GM12878 (cell line): ENCODE measurements around the gene CTXND2.

Source experiments
- IRF3 ChIP-seq: fragments of 450-650 bp; IDR thresholded peaks from 2 replicates; pipeline ENCODE4 v1.6.1; 2014; ENCODE audit warnings: mild to moderate bottlenecking
- TF ChIP-seq, protein P1 (sequence below): IDR thresholded peaks from 2 replicates; pipeline ENCODE4 v1.6.1; 2012; ENCODE audit warnings: low read depth, low read length, improper control_type of control experiment

- TF ChIP-seq IRF3, result no peak
- TF ChIP-seq, protein P1, sequence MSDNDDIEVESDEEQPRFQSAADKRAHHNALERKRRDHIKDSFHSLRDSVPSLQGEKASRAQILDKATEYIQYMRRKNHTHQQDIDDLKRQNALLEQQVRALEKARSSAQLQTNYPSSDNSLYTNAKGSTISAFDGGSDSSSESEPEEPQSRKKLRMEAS, result no peak
These were observed 22.7 kb downstream of the CTXND2 start for GRCh38 chr1:150909585-150910180.
